Activated naive CD4-positive, alpha-beta T cell treated with anti-CD3 and anti-CD28 coated beads, Interleukin-2, amount 50 U/mL, for 16 hours (primary cell): ENCODE data around the gene MRPS9.
A peak's percentile ranks its signal among the peaks of the same experiment; 100 is the strongest.

Experiments used
- DNase-seq: peaks from one replicate; pipeline ENCODE4 v3.0.0-alpha.2; 2020

MRPS9 gene

DNA sequence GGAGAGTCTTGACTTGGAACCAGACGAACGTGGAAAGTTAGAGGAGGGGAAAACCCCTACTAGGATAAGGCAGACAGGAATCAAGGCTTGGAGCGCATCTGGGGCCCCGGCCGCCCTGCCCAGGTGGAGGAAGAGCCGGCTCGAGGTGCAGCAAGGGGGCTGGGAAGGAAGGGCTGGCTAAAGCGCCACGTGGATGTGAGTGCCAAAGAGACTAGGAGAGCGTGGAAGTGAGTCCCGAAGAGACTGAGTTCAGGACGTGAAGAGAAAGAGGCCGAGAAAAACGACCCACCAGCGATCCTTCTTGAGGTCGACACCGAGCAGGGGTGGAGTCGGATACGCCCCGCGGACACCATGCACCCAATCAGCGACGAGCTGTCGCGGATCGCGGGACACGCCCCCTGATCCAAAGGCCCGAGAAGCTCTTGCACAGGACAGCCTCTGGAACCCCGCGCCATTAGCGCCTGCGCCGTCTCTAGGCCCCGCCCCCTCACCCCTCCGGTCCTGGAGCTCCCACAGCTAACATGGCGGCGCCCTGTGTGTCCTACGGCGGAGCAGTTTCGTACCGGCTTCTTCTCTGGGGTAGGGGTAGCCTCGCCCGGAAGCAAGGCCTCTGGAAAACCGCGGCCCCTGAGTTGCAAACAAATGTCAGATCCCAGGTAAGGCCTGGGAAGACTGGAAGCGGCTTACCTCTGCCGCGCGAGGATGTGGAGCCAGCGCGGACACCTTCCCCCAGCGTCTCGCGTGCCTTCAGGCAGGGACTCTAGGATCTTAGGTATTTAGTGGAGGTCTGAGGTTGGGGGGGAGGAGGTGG is at the start of gene MRPS9:
MRPS9 (plus strand) TSS at position 498 of the 811 bp plus-strand sequence; CDS start at position 522, 24 bp downstream.
- DNase-seq: peak; percentile 99

DNA sequence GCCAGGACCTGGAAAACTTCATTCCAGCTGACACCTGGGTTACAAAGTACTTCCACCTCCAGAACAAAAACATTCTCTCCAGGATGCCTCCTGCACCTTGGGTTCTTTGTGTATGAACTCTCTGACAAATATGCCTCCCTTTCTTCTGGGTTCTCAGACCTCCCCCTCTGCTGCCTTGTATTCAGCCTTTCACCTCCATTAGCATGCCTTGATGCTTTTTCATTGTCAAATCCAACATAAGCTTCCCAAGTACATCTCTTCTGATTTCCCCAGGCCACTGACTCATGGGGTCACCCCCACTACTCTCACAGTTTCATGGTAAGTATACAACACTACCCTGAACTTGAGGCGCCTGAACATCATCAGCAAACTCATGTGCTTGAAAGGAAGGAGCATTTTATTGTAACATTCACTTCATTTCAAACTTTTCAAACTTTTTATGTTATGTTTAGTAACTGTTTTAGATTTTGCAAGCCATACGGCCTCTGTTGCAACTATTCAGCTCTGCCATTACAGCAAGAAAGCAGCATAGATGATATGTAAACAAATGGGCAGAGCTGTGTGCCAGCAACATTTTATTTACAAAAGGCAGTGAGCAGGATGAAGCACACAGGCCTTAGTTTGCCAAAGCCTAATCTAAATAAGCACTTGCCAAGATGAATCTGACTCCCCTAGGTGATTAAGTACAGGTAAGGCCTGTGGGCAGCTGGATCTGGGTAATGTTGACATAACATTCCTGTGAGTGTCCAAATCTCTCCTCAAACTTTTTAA is 32.5 kb upstream of the MRPS9 start:
- DNase-seq: no peak

DNA sequence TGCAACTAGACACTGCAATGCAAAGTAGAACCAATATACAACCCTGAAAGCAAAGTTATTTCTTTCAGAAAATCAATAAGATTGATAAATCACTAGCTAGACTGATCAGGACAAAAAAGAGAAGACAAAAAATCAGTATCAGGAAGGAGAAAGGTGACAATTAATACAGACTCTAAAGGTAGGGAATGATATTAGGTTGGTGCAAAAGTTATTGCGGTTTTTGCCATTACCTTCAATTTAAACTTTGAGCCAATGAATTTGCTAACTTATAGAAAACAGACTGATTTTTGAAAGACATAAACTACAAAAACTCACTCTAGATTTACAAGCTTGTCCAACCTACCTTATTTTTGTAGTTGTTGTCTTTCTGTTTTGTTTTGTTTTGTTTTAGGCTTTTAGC is 30.5 kb upstream of the MRPS9 start:
- no peak for DNase-seq

DNA sequence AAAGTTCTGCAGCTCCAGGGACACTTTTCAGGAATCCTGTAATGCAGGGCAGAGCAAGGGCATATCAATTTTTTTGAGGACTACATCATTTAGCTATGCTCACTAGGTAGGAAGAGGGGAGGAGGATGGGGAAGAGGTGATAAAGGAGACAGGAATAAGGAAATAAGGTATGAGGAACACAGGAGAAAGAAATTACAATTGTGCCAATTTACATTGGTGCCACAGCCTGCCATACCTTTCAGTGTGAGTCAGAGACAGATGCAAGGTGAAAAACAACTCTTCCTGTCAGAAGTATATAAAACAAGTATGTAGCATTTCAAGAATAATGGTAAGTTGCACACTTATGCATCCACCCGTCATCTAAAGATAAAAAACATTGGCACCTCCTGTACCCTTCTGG is 5.4 kb upstream of the MRPS9 start:
- DNase-seq: no peak

DNA sequence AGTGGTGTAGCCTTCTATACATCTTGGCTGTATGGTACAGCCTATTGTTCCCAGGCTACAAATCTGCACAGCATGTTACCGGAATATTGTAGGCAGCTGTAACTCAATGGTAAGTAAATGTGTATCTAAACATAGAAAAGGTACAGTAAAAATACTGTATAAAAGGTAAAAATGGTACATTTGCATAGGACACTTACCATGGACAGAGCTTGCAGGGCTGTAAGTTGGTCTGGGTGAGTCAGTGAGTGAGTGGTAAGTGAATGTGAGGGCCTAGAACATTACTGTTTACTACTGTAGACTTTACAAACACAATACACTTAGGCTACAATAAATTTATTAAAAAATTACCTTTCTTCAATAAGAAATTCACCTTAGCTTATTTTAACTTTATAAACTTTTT is 3.7 kb upstream of the MRPS9 start:
- no peak for DNase-seq

DNA sequence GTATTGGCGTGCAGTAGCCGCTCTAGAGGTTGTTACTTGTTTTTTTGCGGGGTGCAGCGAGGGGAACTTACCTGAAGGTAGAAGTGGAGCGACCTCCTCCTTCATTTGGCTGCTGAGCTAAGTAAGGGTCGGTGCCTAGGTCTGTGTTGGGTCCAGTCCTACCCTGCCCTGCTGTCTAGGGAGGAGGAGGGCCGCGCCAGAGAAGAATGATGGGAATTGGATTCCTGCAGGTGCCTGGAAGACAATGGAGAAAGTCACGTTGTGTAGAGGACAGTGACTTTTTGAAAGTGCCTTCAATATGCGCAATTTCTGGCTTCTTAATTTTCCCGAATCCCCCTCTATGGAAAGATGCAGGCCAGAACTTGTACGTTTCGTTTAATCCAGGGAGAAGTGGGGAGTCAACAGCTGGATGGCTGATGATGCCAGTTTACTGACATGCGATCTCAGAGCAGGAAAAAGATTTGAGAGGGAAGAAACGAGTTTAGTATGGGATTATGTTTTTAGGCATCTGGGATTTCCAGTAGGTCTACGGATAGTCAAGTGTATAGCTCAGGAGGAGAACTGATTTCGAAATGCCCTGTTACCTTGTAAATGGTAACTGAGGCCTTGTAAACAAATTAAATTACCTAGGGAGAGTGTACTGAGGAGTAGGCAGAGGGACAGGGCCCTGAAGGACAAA is 653 bp downstream of the MRPS9 start:
- no peak for DNase-seq

DNA sequence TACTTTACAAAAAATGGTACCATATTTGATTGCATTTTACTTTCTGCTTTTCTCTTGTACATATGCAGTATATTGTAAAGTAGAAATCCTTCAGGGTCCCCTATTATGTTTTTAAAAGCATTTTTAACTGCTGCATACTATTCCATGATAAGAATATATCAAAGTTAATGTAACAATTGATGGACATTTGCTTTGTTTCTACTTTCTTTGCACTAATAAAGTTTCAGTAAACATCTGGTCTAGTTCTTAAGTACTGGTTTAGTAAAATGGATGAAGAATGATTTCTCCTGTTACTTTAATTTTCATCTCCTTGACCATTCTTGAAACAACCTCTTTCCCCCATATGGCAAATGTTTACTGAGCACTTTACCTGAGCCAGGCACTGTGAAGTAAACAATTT is 1.7 kb downstream of the MRPS9 start:
- no peak for DNase-seq

DNA sequence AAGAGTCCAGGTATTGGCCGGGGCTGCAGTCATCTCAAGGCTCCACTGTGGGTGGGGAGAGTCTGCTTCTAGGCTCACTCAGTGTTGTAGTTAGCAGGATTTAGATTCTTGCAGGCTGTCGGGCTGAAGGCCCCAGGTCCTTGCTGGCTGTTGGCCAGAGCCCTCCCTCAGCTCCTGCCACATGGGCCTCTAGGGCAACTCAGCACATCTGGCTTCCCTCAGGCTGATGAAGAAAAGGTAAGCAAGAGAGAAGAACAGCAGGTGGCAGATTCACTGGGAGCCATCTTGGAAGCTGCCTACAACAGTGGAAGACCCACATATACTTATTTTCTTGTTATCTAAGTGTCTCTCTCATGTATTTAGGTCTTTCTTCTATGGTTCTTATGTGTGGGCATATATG is 4.3 kb downstream of the MRPS9 start:
- DNase-seq: no peak

DNA sequence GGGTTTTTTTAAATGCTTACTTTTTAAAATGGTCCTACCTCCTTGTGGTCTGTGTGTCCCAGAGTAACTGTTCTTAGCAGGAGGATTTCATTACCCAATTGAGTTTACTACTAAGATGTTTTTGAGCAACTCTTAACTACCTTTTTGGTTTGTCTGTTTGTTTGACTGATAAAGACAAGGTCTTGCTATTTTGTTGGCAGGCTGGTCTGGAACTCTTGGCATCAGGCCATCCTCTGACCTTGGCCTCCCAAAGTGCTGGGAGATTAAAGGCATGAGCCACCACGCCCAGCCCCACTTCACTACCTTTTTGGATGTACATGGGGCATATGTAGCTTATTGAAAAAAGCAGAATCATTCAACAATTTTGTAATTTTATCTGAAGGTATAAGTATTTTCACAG is 14.9 kb downstream of the MRPS9 start:
- no peak for DNase-seq

DNA sequence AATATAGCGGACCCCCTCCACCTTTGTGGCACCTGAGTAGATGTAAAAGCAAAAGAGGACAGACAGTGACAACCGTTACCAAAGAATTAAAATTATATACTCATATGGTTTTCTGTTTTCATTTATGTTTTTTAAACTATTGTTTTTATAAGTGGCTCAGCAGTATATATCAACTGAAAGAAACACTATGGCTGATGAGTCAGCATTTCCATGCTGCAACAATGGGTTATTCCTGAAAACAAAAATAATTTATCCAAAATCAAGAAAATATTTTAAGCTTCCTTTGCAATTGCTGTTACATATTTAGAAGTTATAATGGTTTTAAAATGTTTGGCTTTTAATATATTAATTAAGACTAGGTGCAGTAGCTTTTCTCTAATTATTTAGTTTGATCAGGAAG is 17.7 kb downstream of the MRPS9 start:
- DNase-seq: no peak

DNA sequence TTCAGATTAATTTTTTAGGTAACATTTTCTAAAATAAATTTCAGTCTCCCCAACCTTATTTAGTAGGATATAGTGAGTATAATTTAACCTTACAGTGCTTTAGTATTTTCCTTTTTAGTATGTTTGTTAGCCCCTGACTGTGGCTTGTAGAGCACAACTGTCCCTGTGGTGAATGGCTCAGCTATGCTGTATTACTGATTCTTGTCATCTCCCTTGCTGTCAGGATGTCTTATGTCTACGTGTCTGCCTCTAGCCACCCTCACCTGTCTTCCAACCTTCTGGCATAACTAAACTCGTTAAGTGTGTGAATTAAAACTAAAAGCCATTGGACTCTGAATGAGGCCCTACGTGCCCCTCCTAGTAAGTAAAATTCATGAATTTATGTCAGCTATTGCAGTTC is 18.4 kb downstream of the MRPS9 start:
- no peak for DNase-seq

DNA sequence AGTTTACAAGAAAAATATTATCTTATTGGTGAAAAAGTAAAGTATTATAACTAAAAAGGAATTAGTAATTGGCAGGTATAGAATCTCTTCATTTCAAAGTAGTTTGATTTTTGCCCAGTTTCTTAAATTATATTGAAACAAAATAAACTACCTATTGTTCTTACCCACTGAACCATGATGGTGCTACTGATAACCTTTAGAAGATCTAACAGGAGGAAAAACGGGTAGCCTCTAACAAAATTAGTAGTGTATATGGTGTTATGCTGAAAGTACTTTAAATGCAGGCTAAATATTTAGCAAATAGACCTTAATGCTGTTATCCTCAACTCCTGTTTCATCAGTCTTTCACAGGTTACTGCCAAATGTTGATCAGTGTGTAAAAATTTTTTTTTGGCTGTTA is 19.1 kb downstream of the MRPS9 start:
- DNase-seq: no peak

DNA sequence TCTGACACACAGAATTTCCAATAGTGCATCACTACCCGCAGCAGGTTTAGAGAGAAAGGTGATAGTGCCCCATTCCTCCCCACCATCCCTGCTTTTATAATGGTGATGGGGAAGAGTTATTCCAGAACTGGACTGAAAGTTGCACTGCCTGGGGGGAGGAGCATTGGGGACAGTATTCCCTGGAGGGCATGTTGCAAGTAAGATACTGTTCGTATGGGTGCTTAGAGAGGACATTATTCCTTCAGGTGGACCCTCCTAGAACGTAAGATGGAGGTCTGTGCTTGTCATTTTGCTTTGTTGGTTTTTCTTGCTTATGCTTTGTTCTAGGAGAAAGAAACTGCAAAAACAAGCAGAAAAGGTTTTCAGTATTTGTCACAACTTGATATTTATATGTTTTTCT is 23.7 kb downstream of the MRPS9 start:
- no peak for DNase-seq

DNA sequence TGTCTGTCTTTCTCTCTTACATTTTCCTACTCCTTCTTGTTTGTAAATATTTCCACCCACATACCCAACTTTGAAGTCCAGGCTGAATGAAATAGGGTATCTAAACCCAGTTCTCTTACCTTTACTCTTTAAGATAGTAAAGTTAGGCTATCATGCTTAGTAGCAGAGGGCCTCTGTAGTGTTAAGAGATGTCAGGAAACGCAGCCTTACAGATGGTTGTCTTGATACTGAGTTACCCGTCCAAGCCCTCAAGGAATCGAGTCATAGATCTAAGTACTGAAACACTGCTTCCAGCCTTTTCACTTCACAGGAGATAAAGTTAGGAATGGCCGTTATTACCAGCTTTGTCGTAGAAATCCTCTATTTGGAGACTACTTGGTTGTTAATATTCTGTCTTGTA is 24.3 kb downstream of the MRPS9 start:
- no peak for DNase-seq

DNA sequence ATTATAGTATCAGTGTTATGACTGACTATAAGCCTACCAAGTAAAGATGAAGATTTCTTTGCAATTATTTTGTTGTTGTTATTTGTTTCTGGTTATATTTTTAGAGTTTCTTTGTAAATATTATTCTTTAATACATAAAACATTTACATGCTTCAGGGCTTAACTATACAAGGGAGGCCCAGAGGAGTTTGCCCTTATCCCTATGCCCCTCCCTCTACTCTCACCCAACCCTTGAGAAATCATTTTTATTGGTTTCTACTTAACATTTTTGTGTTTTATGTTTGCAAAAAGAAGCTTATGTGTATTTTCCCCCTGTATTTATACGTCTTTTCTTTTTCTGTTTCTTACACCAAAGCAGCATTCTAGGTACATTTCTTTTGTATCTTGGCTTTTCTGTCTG is 30.5 kb downstream of the MRPS9 start:
- DNase-seq: no peak

DNA sequence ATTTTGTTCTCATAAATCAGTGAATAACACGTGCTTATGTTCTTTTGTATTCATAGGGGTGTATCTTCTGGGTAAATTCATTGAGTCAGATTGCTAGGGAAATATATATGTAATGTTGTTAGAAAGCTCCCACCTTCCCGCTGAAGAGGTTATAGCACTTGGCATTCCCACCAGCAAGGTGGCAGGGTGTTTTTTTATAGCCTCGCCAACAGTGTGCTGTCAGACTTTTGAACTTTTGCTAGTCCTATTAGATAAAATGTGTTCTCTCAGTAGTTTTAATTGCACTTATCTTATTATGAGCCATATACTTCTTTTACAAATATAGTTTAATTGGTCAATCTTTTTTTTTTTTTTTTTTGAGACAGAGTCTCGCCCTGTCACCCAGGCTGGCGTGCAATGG is 31.0 kb downstream of the MRPS9 start:
- DNase-seq: no peak

DNA sequence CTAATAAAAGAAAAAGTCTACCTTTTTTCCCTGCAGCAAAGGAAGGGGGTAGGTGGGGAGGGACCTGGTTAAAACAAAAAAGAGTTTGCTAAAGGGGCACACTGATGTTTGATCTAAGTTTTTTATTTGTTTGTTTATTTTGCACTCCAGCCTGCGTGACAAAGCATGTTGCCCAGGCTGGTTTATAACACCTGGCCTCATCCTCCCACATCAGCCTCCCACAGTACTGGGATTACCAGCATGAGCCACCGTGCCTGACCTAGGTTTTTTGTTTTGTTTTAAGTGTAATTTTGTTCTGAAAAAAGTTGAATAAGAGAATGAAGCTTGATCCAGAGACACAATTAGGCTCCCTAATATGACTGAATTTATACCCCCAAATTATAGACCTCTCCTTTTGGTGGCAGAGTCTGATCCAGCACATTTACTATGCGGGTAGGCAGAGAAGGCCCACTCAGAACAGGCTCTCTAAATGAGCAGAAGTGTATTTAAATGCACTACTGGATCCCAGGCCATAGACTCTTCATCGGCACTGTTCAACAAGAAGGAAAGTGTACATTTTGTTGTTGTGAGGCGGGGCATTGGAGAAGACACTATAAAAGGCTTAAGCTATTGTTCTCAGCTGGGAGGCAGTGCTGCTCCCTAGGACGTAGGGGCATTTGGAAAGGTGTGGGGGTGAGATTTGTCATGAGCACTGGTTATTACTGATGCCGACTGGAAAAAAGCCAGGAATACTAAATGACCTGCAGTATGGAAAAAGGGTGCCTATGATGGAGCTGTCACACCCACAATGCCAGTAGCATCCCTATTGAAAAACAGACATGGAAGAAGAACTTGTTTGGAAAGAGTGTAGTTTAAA is 32.4 kb downstream of the MRPS9 start:
- DNase-seq: no peak

DNA sequence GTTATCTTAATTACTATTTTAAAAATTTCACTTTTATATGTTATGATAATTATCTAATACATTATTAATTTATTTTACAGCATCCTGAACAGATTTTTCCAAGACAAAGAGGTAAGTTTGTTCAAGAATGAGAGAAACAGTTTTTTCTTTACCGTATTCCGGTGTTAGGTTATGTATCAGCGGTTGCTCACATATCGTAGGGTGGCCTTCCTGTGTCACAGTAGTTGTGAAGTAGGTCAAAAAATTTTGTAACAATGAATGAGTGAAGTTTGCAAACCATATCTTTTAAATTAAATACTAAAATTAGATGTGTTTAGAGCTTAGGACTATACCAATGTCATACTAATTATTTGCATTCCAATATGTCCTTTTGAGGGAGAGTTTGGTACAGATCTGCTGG is 33.5 kb downstream of the MRPS9 start:
- no peak for DNase-seq

DNA sequence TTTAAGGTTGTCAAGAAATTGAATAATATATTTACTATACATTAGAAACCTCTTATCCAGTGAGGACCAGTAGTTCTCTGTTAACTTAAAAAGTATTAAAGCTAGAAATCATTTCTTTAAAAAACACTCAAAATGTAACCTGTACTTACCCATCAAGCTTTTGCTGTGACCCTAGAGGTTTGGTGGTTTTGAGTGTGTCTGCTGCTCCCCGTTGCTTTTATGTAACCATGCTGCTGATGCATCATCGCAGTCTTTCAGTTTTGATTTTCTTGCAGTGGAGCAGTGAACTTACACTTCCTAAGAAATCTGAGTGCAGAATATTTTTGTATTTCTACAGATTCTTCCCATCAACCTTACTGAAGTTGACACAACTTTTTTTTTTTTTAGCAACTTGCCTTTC is 34.2 kb downstream of the MRPS9 start:
- DNase-seq: no peak

DNA sequence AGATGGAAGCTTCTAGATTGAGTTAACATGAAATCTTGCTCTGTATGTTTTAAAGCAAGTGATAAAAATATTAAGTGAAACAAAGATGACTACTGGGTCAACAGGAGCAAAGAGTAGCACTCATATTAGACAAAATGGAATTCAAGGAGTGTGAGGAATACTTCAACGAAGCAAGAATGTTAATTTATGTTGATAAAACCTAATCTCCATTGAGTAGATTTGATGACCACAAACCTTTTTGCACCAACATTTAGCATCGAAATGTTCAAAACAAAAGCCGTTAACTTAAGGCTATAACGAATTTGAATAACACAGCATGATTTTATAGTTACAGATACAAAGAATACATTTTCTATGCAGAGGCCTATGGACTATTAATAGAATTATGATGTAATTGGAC is 35.7 kb downstream of the MRPS9 start:
- no peak for DNase-seq

DNA sequence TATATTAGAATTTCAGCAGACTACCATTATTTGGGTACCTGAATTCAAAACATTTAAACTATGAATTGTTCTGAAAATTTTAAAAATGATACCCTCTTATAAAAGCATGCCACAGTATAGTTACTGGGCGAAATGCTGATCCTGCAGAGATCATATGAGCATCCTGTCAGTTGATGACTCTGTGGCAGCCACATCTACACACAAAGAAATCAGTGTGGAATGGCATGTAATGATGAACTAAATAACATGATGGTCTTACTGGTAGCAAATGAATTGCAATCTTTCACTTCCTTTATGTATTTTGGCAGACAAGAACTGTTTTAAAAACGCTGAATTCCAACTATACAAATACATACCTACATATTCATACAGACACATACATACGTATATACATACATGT is 38.3 kb downstream of the MRPS9 start:
- no peak for DNase-seq

DNA sequence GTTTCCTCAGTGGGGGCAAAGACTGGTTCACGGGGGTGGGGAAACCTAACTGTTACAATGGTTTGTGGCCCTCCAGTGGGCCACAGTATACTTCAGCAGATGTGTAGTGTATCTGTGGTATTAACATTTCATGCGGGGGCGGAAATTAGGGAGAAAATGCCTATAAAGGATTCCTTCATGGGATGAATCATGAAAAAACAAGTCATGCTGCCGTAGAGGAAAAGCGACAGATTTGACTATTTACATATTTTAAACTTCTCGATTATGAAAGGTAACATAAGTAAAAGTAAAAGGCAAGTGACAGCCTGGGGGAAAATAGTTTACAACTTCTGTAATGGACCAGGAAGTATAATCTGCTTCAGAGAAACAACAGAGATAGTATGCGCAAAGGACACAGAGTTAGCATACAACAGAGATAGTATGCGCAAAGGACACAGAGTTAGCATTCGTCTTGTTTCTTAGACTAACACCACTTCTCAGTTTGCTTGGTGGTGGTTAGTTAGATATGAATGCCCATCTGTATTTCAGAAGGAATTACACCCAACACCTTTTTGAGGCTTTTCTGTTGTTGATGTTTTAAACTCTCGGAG is 41.1 kb downstream of the MRPS9 start:
- DNase-seq: no peak

DNA sequence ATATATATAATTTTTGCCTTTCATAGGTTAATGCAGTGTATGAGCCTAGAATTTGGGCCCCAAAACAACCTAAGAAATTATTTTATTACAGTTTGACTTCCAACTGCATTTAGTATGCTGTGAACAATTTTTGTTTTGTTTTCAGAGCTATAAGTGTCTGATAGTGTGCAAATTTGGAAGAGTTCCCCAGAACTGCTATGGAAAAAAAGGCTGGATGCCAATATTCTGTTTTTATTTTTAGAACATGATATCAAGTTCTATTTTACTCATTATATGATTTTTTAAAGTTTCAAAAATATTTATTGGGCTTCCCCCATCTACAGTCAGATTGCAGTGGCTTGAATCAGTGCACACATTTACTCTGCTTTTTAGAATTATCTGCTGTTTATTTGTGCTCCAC is 42.6 kb downstream of the MRPS9 start:
- no peak for DNase-seq
